ENCODE measurements around the gene CDY2B.
"Not testable (repeated sequence)": the region's sequence is repeated elsewhere in the genome, so short reads cannot be mapped to it uniquely, and the experiment has no call there.

CDY2B gene

GRCh38 chrY:17880120-17880519 lies at the start of gene CDY2B:
Gene CDY2B (minus strand): TSS chrY:17880220. CDS start chrY:17879892, 328 bp downstream.
- DNase-seq (ENCODE audit: low spot score), result not testable (repeated sequence)

- not testable (repeated sequence) for DNase-seq (ENCODE audit: low spot score)
Measured at GRCh38 chrY:17908009-17908408, 28.0 kb upstream of the CDY2B start.

- not testable (repeated sequence) for DNase-seq (ENCODE audit: low spot score)
Measured at GRCh38 chrY:17907351-17907750, 27.3 kb upstream of the CDY2B start.

GRCh38 chrY:17881697-17882096 lies 1.7 kb upstream of the CDY2B start:
- DNase-seq (ENCODE audit: low spot score), result not testable (repeated sequence)

GRCh38 chrY:17876767-17877166 lies 3.3 kb downstream of the CDY2B start:
- DNase-seq (ENCODE audit: low spot score), result not testable (repeated sequence)

GRCh38 chrY:17875401-17875800 lies 4.6 kb downstream of the CDY2B start:
- not testable (repeated sequence) for DNase-seq (ENCODE audit: low spot score)

GRCh38 chrY:17871194-17871903 lies 8.7 kb downstream of the CDY2B start:
- DNase-seq (ENCODE audit: low spot score), result not testable (repeated sequence)

GRCh38 chrY:17870737-17871136 lies 9.3 kb downstream of the CDY2B start:
- DNase-seq (ENCODE audit: low spot score), result not testable (repeated sequence)

- not testable (repeated sequence) for DNase-seq (ENCODE audit: low spot score)
Measured at GRCh38 chrY:17867850-17868249, 12.2 kb downstream of the CDY2B start.

GRCh38 chrY:17860634-17861033 lies 19.4 kb downstream of the CDY2B start:
- DNase-seq (ENCODE audit: low spot score), result not testable (repeated sequence)

- not testable (repeated sequence) for DNase-seq (ENCODE audit: low spot score)
Measured at GRCh38 chrY:17856963-17857848, 22.8 kb downstream of the CDY2B start.

GRCh38 chrY:17856508-17856907 lies 23.5 kb downstream of the CDY2B start:
- DNase-seq (ENCODE audit: low spot score), result not testable (repeated sequence)

- not testable (repeated sequence) for DNase-seq (ENCODE audit: low spot score)
Measured at GRCh38 chrY:17849131-17849530, 30.9 kb downstream of the CDY2B start.

GRCh38 chrY:17832149-17832548 lies 47.9 kb downstream of the CDY2B start:
- not testable (repeated sequence) for DNase-seq (ENCODE audit: low spot score)

All from COLO829 (cell line).